ENCODE measurements around the gene GPHB5. TPM values are rescaled to one million over a fixed set of nuclear protein-coding genes. Genes with fewer than 3 reads are reported as not detected.

Gene GPHB5
- total RNA-seq, 4 donors from 2014 or later: not detected

DNA sequence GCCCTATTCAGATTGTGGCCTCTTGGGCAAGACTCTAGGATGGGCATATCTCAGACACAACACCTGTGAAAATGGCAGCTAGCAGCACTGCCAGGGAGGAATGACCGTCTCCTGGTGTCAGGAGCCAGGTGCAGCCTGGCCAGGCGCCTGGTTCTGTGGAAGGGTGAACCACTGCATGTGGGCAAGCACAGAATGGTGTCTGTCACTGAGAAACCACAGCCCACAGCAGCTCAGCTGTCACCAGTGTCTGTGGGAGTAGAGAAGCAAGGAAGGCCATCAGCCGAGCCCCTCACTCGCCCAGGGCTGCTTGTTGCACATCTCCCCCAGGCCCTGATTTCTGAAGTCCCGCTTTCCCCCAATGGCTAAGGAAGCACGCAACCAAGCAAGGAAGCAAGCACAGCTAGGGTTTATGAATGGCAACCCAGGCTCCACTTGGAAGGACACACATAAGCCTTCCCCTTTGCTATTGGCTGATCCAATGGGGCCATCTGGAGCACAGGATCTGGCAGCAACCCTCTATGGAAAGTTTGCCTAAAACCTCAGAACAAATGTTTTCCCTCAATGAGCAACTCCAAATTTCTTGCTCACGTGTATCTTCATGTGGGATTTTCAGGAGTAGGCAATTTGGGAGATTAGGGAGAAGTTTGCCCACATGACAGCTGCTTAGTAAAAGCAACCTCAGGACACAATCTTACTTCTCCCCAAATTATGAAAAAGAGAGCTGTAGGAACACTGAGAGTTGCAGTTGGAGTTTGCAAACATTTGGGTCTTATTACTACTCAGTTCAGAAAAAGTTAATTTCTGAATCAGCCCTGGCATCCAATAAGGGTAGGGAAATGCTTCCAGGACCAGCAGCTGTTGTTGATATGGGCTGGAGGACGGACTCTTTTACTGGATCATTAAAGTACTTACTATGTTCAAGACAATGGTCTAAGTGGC lies 44.7 kb downstream of the GPHB5 start:
- TF ChIP-seq, protein P1, sequence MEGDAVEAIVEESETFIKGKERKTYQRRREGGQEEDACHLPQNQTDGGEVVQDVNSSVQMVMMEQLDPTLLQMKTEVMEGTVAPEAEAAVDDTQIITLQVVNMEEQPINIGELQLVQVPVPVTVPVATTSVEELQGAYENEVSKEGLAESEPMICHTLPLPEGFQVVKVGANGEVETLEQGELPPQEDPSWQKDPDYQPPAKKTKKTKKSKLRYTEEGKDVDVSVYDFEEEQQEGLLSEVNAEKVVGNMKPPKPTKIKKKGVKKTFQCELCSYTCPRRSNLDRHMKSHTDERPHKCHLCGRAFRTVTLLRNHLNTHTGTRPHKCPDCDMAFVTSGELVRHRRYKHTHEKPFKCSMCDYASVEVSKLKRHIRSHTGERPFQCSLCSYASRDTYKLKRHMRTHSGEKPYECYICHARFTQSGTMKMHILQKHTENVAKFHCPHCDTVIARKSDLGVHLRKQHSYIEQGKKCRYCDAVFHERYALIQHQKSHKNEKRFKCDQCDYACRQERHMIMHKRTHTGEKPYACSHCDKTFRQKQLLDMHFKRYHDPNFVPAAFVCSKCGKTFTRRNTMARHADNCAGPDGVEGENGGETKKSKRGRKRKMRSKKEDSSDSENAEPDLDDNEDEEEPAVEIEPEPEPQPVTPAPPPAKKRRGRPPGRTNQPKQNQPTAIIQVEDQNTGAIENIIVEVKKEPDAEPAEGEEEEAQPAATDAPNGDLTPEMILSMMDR (IDR thresholded peaks at IDR 0.05): no peak
- TF ChIP-seq POLR2A (IDR thresholded peaks at IDR 0.05): no peak
- Histone ChIP-seq H3K4me1 (peaks cover 0 to 8% (median 0%) of the 10 kb centered on the region in 3 donors), H3K27ac (peak overlapping the region in 2 of 4 donors; percentile 54 to 59), H3K4me3 (no peak overlapping the region), H3K36me3 (no peaks in the 10 kb centered on the region), H3K9me3 (no peaks in the 10 kb centered on the region), H3K27me3 (no peaks in the 10 kb centered on the region)
- DNase-seq: no peak
- WGBS, 2 donors: 42 to 86% methylated on average over 4 to 5 of the region's 8 CpGs
- intact Hi-C loops (cut with DNase I): no loop called here

DNA sequence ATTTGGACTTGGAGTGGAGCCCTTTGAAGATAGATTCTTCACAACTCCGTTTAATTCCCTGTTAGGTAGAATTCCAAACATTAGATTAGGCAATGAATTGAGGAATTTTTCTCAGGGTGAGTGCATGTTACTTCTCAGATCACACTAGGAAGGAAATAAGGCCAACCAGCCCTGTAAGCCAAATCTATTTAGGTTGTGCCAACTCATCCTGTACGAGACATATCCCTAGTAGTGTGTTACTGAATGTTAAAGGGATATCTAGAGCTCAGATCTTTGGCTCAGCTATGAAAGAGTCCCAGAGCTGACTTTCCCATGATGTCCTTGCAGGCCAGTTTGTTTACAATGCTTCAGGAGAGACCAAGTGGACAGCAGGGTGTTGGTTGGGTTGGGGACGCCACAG lies 45.6 kb downstream of the GPHB5 start:
- WGBS, 2 donors: 35 to 38% methylated on average over 2 of the region's 3 CpGs
- Histone ChIP-seq H3K27me3 (no peaks in the 10 kb centered on the region), H3K36me3 (no peaks in the 10 kb centered on the region), H3K4me1 (peaks cover 0 to 8% (median 0%) of the 10 kb centered on the region in 3 donors), H3K4me3 (no peak overlapping the region), H3K27ac (peak overlapping the region in 2 of 4 donors; percentile 54 to 59), H3K9me3 (no peaks in the 10 kb centered on the region)
- TF ChIP-seq, protein P1 (IDR thresholded peaks at IDR 0.05): no peak
- TF ChIP-seq POLR2A (IDR thresholded peaks at IDR 0.05): no peak
- intact Hi-C loops (cut with DNase I): no loop called here
- DNase-seq: no peak

DNA sequence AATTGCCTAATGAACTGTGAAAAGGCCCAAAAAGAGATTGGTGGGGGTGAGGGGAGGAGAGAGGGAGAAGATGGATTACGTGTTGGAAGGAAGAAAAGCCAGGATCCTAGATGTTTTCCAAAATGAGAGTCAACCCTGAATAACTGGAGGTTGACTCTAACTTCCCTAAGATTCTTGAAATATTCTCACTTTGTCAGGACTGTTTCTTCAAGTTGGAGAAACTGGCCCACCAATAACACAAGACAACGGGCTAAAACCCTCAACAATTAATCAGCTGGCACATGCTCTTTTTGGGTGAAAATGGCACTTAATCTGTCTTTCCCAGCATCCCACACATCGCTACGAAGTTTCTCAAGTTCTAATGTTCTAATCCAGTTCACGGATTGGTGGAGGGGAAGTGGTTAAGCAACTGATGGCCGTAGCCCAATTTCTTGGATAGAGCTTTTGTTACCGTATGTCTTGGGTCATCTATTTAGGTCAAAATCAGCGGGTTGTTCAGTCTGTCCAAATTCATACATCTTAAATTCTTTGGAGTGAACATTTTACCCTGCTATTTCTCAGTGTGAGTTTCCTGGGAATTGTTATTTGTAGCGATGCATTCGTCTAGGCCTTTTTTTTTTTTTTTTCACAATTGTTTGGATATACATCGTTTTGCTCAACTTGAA lies 49.0 kb downstream of the GPHB5 start:
- Histone ChIP-seq H3K27ac (no peak overlapping the region), H3K9me3 (no peaks in the 10 kb centered on the region), H3K4me3 (no peak overlapping the region), H3K4me1 (peaks cover 0 to 21% (median 0%) of the 10 kb centered on the region in 3 donors), H3K27me3 (no peaks in the 10 kb centered on the region), H3K36me3 (no peaks in the 10 kb centered on the region)
- WGBS, 2 donors: 82 to 85% methylated on average over 11 of the region's 11 CpGs
- TF ChIP-seq POLR2A (IDR thresholded peaks at IDR 0.05): no peak
- TF ChIP-seq, protein P1 (IDR thresholded peaks at IDR 0.05): no peak
- DNase-seq: no peak
- intact Hi-C loops (cut with DNase I): no loop called here

DNA sequence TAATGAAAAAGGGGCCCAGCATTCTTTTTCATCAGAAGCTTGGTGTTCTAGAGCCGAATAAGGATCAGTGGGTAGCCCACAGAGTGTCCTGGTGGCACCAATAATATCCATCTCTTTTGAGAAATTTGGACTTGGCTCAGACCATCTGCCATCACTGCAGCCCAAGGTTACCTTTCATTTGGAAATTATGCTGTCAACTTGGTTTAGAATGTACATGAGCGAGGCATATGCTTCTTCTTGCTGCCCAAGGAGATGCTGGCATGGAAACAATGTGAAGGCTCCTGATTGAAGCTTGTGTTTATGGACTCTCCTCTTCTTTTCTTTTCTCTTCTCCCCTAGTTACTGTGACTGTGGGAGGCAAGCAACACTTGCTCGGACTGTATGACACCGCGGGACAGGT lies 50.0 kb downstream of the GPHB5 start:
- Histone ChIP-seq H3K27me3 (no peaks in the 10 kb centered on the region), H3K27ac (no peak overlapping the region), H3K9me3 (no peaks in the 10 kb centered on the region), H3K4me1 (peaks cover 0 to 21% (median 0%) of the 10 kb centered on the region in 3 donors), H3K4me3 (no peak overlapping the region), H3K36me3 (no peaks in the 10 kb centered on the region)
- intact Hi-C loops (cut with DNase I): no loop called here
- 84 to 91% methylated on average over 5 of the region's 5 CpGs for WGBS, 2 donors
- TF ChIP-seq, protein P1 (IDR thresholded peaks at IDR 0.05): no peak
- TF ChIP-seq POLR2A (IDR thresholded peaks at IDR 0.05): no peak
- DNase-seq: no peak

DNA sequence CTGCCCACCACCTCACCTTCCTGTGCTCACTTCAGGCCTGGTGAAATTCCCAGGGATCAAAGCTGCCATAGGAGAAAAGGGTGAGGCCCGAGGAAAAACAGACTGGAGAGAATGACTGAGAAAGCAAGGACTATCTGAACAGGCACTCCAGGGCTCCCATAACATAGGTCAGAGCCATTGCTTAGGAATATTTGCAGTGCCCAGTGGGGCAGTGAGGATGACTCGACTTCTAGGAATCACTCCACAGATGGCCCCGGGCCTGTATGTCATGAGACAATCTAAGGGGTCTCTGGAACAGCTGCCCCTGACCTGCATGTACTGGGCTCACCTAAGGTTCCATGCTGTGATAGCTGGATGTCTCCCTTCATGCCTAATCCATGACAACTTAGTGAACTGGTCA lies 51.6 kb downstream of the GPHB5 start:
- H3K4me1 ChIP-seq: peaks cover 0 to 13% (median 0%) of the 10 kb centered on the region in 3 donors
- H3K27me3 ChIP-seq: no peaks in the 10 kb centered on the region
- DNase-seq: no peak
- no peaks in the 10 kb centered on the region for H3K36me3 ChIP-seq
- WGBS, 2 donors: 65 to 76% methylated on average over 3 of the region's 3 CpGs
- H3K4me3 ChIP-seq: no peak overlapping the region
- H3K27ac ChIP-seq: no peak overlapping the region
- TF ChIP-seq POLR2A (IDR thresholded peaks at IDR 0.05): no peak
- TF ChIP-seq, protein P1 (IDR thresholded peaks at IDR 0.05): no peak
- intact Hi-C loops (cut with DNase I): no loop called here
- no peaks in the 10 kb centered on the region for H3K9me3 ChIP-seq

Data from esophagus squamous epithelium (tissue), 5 donors.